Fibroblast of lung (primary cell): ENCODE data around the gene ZIK1. TPM values are rescaled to one million over a fixed set of nuclear protein-coding genes. Genes with fewer than 3 reads are reported as not detected.

Source experiments
- DNase-seq, 2 donors: peaks; one replicate each; pipeline versions ENCODE4 v3.0.0 to v3.0.0-alpha.2; 2010; ENCODE audit warnings: low read depth in 2 of 2
- H2AFZ ChIP-seq: 2 replicates; pipeline ENCODE4 v1.5.1; 2012; ENCODE audit warnings: low read length, control low read depth, inconsistent platforms
- H3K27ac ChIP-seq: 2 replicates; pipeline ENCODE4 v1.5.1; 2011; ENCODE audit warnings: low read length, control low read depth; ENCODE audit not compliant: insufficient read depth
- H3K27me3 ChIP-seq: 2 replicates; pipeline ENCODE4 v1.5.1; 2011; ENCODE audit warnings: mild to moderate bottlenecking, low read length; ENCODE audit not compliant: control insufficient read depth, insufficient read depth
- H3K36me3 ChIP-seq: 2 replicates; pipeline ENCODE4 v1.5.1; 2011; ENCODE audit warnings: low read length; ENCODE audit not compliant: control insufficient read depth, insufficient read depth
- H3K4me1 ChIP-seq: 2 replicates; pipeline ENCODE4 v1.5.1; 2011; ENCODE audit warnings: low read length; ENCODE audit not compliant: control insufficient read depth, insufficient read depth; ENCODE audit errors: extremely low read depth
- H3K4me2 ChIP-seq: 2 replicates; pipeline ENCODE4 v1.5.1; 2011; ENCODE audit warnings: low read length, control low read depth; ENCODE audit not compliant: insufficient read depth; ENCODE audit errors: extremely low read depth
- H3K4me3 ChIP-seq, 4 experiments: fragments of 200-600 bp in 1 of 4; sonication (generic) in 1 of 4; replicated peaks in 1 of 4; 2 replicates each; pipeline ENCODE4 v1.5.1; 2011 to 2016; ENCODE audit warnings: low read length in 4 of 4, low read depth in 3 of 4, mild to moderate bottlenecking in 3 of 4, control low read depth in 2 of 4, inconsistent platforms in 1 of 4, mixed read lengths in 1 of 4; ENCODE audit not compliant: insufficient read depth in 1 of 4; ENCODE audit errors: control extremely low read depth in 1 of 4
- H3K79me2 ChIP-seq: 2 replicates; pipeline ENCODE4 v1.5.1; 2012; ENCODE audit warnings: mild to moderate bottlenecking, low read length, inconsistent platforms; ENCODE audit not compliant: control insufficient read depth, insufficient read depth
- H3K9ac ChIP-seq: 2 replicates; pipeline ENCODE4 v1.5.1; 2011; ENCODE audit warnings: mild to moderate bottlenecking, low read length, control low read depth; ENCODE audit not compliant: insufficient read depth
- H3K9me3 ChIP-seq: 2 replicates; pipeline ENCODE4 v1.5.1; 2012; ENCODE audit warnings: low read depth, low read length; ENCODE audit not compliant: control insufficient read depth, insufficient read depth
- H4K20me1 ChIP-seq: 2 replicates; pipeline ENCODE4 v1.5.1; 2011; ENCODE audit warnings: low read length; ENCODE audit not compliant: control insufficient read depth, insufficient read depth; ENCODE audit errors: extremely low read depth
- EZH2 ChIP-seq: IDR thresholded peaks from 2 replicates; pipeline ENCODE4 v1.5.1; 2012; ENCODE audit warnings: low read length, control low read depth, mild to moderate bottlenecking; ENCODE audit errors: missing control alignments
- polyA plus RNA-seq, 2 donors: library from polyadenylated mRNA; depleted of rRNA in 1 of 2; stranded (reverse) in 1 of 2; unstranded in 1 of 2; fragments of >200 nt; gene quantifications; 2 replicates each; pipeline ENCODE4 v1.2.1, GENCODE V29; 2011 to 2012; ENCODE audit warnings: missing spikeins in 1 of 2
- total RNA-seq: library from RNA; depleted of rRNA; stranded (reverse); fragments of >200 nt; gene quantifications from 2 replicates; pipeline ENCODE4 v1.2.1, GENCODE V29; 2014
- TF ChIP-seq, protein P1 (sequence below), 2 donors: IDR thresholded peaks in 1 of 2; conservative IDR thresholded peaks in 1 of 2; 1 replicate in 1 of 2; 2 replicates in 1 of 2; pipeline ENCODE4 v1.5.1; 2011 to 2012; ENCODE audit warnings: low read length in 2 of 2, control low read depth in 1 of 2, inconsistent platforms in 1 of 2, low read depth in 1 of 2, mild to moderate bottlenecking in 1 of 2

ZIK1 gene
- total and polyA plus RNA-seq, 2 donors (not counting 1 experiment from before 2014, with no cell fraction given): 3.9 to 7.1 TPM

DNA sequence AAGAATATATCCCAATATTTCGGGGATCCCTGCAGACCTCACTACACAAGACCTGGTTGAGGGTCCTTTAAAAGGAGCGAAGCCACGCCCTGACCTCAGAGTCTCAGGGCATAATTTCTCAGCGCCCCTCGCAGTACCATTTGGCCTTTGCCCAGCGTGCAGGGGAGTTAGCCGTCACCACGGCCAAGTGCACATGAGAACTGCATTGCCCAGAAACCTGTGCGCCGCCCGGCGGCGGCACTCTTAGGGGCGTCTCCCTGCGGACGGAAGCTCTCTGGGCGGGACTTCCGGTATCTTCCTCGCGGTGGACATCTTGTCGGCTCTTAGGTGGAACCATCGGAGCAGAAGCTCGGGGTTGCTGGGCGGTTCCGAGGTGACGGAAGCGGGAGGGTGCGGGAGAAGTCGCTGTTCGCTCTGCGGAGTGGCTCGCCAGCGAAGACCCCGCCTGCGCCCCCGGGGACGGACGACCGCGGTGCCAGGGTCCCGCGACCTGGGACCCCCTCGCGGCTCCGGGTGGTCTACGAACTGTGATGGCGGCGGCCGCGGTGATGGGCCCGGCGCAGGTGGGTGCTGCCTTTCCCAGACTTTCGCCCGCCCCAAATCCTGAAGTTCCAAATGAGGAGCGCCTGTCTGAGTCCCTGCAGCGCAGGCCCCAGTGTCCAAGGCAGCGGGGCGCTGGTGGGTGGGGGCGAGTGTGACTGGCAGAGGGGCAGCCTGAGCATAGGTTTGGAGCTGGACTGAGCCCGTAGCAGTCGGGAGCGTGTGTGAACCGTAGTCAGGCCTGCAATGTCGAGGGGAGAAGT is 30.2 kb downstream of the ZIK1 start, which contains the start of gene ZNF134:
TSS of gene ZNF134 (plus strand) at position 302 of the 803 bp plus-strand sequence. CDS start 5,227 bp downstream, outside the sequence.
- peak within 1 kb of the TSS; percentile 63 for H3K27ac ChIP-seq
- peaks cover 9% of the 10 kb centered on the region for H3K9me3 ChIP-seq
- H2AFZ ChIP-seq: peak within 1 kb of the TSS; percentile 93
- H4K20me1 ChIP-seq: no peaks in the 10 kb centered on the region
- peaks cover 8% of the 10 kb centered on the region for H3K36me3 ChIP-seq
- H3K79me2 ChIP-seq: peaks cover 49% of the 10 kb centered on the region
- peak within 1 kb of the TSS; percentile 56 for H3K4me2 ChIP-seq
- TF ChIP-seq, protein P1, sequence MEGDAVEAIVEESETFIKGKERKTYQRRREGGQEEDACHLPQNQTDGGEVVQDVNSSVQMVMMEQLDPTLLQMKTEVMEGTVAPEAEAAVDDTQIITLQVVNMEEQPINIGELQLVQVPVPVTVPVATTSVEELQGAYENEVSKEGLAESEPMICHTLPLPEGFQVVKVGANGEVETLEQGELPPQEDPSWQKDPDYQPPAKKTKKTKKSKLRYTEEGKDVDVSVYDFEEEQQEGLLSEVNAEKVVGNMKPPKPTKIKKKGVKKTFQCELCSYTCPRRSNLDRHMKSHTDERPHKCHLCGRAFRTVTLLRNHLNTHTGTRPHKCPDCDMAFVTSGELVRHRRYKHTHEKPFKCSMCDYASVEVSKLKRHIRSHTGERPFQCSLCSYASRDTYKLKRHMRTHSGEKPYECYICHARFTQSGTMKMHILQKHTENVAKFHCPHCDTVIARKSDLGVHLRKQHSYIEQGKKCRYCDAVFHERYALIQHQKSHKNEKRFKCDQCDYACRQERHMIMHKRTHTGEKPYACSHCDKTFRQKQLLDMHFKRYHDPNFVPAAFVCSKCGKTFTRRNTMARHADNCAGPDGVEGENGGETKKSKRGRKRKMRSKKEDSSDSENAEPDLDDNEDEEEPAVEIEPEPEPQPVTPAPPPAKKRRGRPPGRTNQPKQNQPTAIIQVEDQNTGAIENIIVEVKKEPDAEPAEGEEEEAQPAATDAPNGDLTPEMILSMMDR (conservative IDR thresholded peaks at IDR 0.05 in 1 of 2, IDR thresholded peaks at IDR 0.05 in 1 of 2; ENCODE audit: low read depth in 1 of 2, low read length in 2 of 2): peak; percentile 31 to 48
- no peak for TF ChIP-seq EZH2
- no peaks in the 10 kb centered on the region for H3K27me3 ChIP-seq
- DNase-seq: peak; percentile 89 to 90
- H3K4me3 ChIP-seq: peak within 1 kb of the TSS; percentile 79 to 90 (median 82)
- H3K9ac ChIP-seq: peak within 1 kb of the TSS; percentile 72
- H3K4me1 ChIP-seq: no peaks in the 10 kb centered on the region

DNA sequence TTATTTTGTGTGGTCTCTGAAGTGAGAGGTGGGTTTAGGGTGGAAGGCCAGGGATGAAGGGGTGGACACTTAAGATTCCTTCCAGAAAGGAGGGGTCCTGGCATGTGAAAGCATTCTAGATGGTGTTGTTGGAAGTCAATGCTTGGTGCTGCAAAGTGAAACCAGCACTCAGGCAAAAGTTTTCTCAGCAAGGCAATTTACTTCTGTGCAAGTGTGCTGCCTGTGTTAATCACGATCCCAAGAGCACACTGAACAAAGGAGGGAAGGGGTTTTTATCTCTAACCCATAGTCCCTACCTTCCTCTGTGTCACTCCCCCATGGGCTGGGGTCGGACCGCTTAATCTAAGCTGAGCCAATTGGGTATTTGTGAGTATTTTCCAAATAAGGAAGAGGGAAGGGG is 31.4 kb downstream of the ZIK1 start:
- no peaks in the 10 kb centered on the region for H3K4me1 ChIP-seq
- H3K27ac ChIP-seq: no peak overlapping the region
- no peak for DNase-seq
- H4K20me1 ChIP-seq: no peaks in the 10 kb centered on the region
- peaks cover 51% of the 10 kb centered on the region for H3K79me2 ChIP-seq
- peaks cover 8% of the 10 kb centered on the region for H3K36me3 ChIP-seq
- H3K9ac ChIP-seq: no peak overlapping the region
- peak overlapping the region; percentile 79 to 90 (median 82) for H3K4me3 ChIP-seq
- no peak overlapping the region for H3K4me2 ChIP-seq
- TF ChIP-seq, protein P1 (conservative IDR thresholded peaks at IDR 0.05 in 1 of 2, IDR thresholded peaks at IDR 0.05 in 1 of 2; ENCODE audit: low read depth in 1 of 2, low read length in 2 of 2): no peak
- no peak for TF ChIP-seq EZH2
- H2AFZ ChIP-seq: no peak overlapping the region
- H3K9me3 ChIP-seq: peaks cover 12% of the 10 kb centered on the region
- H3K27me3 ChIP-seq: no peaks in the 10 kb centered on the region

DNA sequence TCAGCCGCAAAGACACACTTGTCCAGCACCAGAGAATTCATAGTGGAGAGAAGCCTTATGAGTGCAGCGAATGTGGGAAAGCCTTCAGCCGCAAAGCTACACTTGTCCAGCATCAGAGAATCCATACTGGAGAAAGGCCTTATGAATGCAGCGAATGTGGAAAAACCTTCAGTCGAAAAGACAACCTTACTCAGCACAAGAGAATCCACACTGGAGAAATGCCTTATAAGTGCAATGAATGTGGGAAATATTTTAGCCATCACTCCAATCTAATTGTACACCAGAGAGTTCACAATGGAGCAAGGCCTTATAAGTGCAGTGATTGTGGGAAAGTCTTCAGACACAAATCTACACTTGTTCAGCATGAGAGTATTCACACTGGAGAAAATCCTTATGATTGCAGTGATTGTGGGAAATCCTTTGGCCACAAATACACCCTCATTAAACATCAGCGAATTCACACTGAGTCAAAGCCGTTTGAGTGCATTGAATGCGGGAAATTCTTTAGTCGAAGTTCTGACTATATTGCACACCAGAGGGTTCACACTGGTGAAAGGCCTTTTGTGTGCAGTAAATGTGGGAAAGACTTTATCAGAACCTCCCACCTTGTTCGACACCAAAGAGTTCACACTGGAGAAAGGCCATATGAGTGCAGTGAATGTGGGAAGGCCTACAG is 36.9 kb downstream of the ZIK1 start:
- DNase-seq: peak; percentile 21 to 47
- no peaks in the 10 kb centered on the region for H4K20me1 ChIP-seq
- TF ChIP-seq, protein P1 (conservative IDR thresholded peaks at IDR 0.05 in 1 of 2, IDR thresholded peaks at IDR 0.05 in 1 of 2; ENCODE audit: low read depth in 1 of 2, low read length in 2 of 2): no peak
- TF ChIP-seq EZH2: no peak
- H3K27ac ChIP-seq: no peak overlapping the region
- no peaks in the 10 kb centered on the region for H3K4me1 ChIP-seq
- no peak overlapping the region for H3K4me2 ChIP-seq
- no peaks in the 10 kb centered on the region for H3K27me3 ChIP-seq
- H3K79me2 ChIP-seq: peaks cover 52% of the 10 kb centered on the region
- peaks cover 20% of the 10 kb centered on the region for H3K36me3 ChIP-seq
- H2AFZ ChIP-seq: no peak overlapping the region
- no peak overlapping the region for H3K4me3 ChIP-seq
- peaks cover 20% of the 10 kb centered on the region for H3K9me3 ChIP-seq
- H3K9ac ChIP-seq: no peak overlapping the region
